B cell (primary cell): ENCODE measurements around the gene PIGB. TPM values are rescaled to one million over a fixed set of nuclear protein-coding genes. Genes with fewer than 3 reads are reported as not detected.

ENCODE experiments used
- ATAC-seq: fragments of 200-7000 bp; cut with Tn5 transposase; one replicate; pipeline ENCODE4 v1.10.0; 2021; ENCODE audit warnings: low read depth, mild to moderate bottlenecking, moderate number of reproducible peaks, moderate library complexity
- CTCF ChIA-PET: fragments of 350-600 bp; sonication (Branson Sonifier 250); formaldehyde crosslinking; loops from one replicate; lab custom pipeline; 2021; ENCODE audit warnings: antibody characterized with exemption, inconsistent platforms; lab: Charles Lee
- POLR2A ChIA-PET: fragments of 350-600 bp; sonication (Branson Sonifier 250); formaldehyde crosslinking; loops from one replicate; lab custom pipeline; 2021; ENCODE audit warnings: antibody characterized with exemption; lab: Charles Lee
- DNase-seq: peaks from one replicate; pipeline ENCODE4 v3.0.0; 2013
- H2AFZ ChIP-seq: 2 replicates; pipeline ENCODE4 v1.6.1; 2012; ENCODE audit warnings: mild to moderate bottlenecking, low read depth, low read length; ENCODE audit not compliant: insufficient read depth, poor library complexity, severe bottlenecking
- H3K27ac ChIP-seq, 2 donors: 1 replicate in 1 of 2; 2 replicates in 1 of 2; pipeline ENCODE4 v1.5.1; 2012 to 2013; ENCODE audit warnings: low read length in 2 of 2, mild to moderate bottlenecking in 2 of 2, moderate library complexity in 1 of 2
- H3K27me3 ChIP-seq, 4 experiments: fragments of 200-600 bp in 1 of 4; sonication (generic) in 1 of 4; replicated peaks in 1 of 4; 1 replicate in 2 of 4; 2 replicates in 2 of 4; pipeline versions ENCODE4 v1.6.1 to v1.7.0; 2013 to 2016; ENCODE audit warnings: low read length in 3 of 4, mild to moderate bottlenecking in 2 of 4, mixed read lengths in 1 of 4, moderate library complexity in 1 of 4; ENCODE audit not compliant: insufficient read depth in 4 of 4, control insufficient read depth in 3 of 4; ENCODE audit errors: control extremely low read depth in 1 of 4
- H3K36me3 ChIP-seq, 2 experiments: replicated peaks in 1 of 2; 1 replicate in 1 of 2; 2 replicates in 1 of 2; pipeline versions ENCODE4 v1.6.1 to v1.7.1; 2013; ENCODE audit warnings: low read length in 1 of 2; ENCODE audit not compliant: insufficient read depth in 2 of 2, control insufficient read depth in 1 of 2; ENCODE audit errors: control extremely low read depth in 1 of 2, extremely low read depth in 1 of 2
- H3K4me1 ChIP-seq, 2 donors: fragments of 200-600 bp in 1 of 2; sonication (generic) in 1 of 2; 1 replicate in 1 of 2; 2 replicates in 1 of 2; pipeline versions ENCODE4 v1.5.1 to v1.6.1; 2013 to 2017; ENCODE audit warnings: low read length in 2 of 2; ENCODE audit not compliant: control insufficient read depth in 2 of 2, insufficient read depth in 2 of 2
- H3K4me2 ChIP-seq: replicated peaks from 2 replicates; pipeline ENCODE3; 2012; ENCODE audit warnings: mild to moderate bottlenecking, low read depth, low read length; ENCODE audit not compliant: poor library complexity, severe bottlenecking
- H3K4me3 ChIP-seq, 5 experiments: fragments of 200-600 bp in 1 of 5; sonication (generic) in 1 of 5; 1 replicate in 3 of 5; 2 replicates in 2 of 5; pipeline versions ENCODE4 v1.5.1 to v1.7.0; 2011 to 2016; ENCODE audit warnings: low read length in 4 of 5, mild to moderate bottlenecking in 4 of 5, low read depth in 2 of 5, control low read depth in 1 of 5, moderate library complexity in 1 of 5; ENCODE audit not compliant: insufficient read depth in 1 of 5; ENCODE audit errors: control extremely low read depth in 1 of 5, extremely low read depth in 1 of 5
- H3K79me2 ChIP-seq: fragments of 200-600 bp; sonication (generic); one replicate; pipeline ENCODE4 v1.6.0; 2016; ENCODE audit warnings: low read length; ENCODE audit not compliant: control insufficient read depth, insufficient read depth
- H3K9ac ChIP-seq: fragments of 200-600 bp; sonication (generic); 2 replicates; pipeline ENCODE4 v1.6.1; 2017; ENCODE audit warnings: mild to moderate bottlenecking, low read length, moderate library complexity
- H3K9me3 ChIP-seq, 3 donors: one replicate each; pipeline versions ENCODE4 v1.6.1 to v1.7.1; 2013; ENCODE audit warnings: low read length in 2 of 3; ENCODE audit not compliant: control insufficient read depth in 2 of 3, insufficient read depth in 1 of 3; ENCODE audit errors: control extremely low read depth in 1 of 3
- H4K20me1 ChIP-seq: 2 replicates; pipeline ENCODE4 v1.6.0; 2012; ENCODE audit warnings: mild to moderate bottlenecking, low read length; ENCODE audit not compliant: insufficient read depth, control insufficient read depth, poor library complexity, severe bottlenecking
- H3K27ac Mint-ChIP-seq: one replicate; pipeline ENCODE4 v1.8.0; 2021; ENCODE audit warnings: mixed read lengths
- H3K27me3 Mint-ChIP-seq: one replicate; pipeline ENCODE4 v1.8.0; 2021; ENCODE audit warnings: mixed read lengths
- H3K4me1 Mint-ChIP-seq: one replicate; pipeline ENCODE4 v1.8.0; 2021; ENCODE audit warnings: mixed read lengths
- H3K4me3 Mint-ChIP-seq: one replicate; pipeline ENCODE4 v1.8.0; 2021; ENCODE audit warnings: mixed read lengths
- H3K9me3 Mint-ChIP-seq: one replicate; pipeline ENCODE4 v1.8.0; 2022; ENCODE audit warnings: mixed read lengths; ENCODE audit not compliant: insufficient read depth
- CTCF ChIP-seq: fragments of 200-600 bp; IDR thresholded peaks from one replicate; pipeline ENCODE4 v1.8.0; 2022; ENCODE audit warnings: antibody characterized with exemption, mild to moderate bottlenecking
- EZH2 ChIP-seq: IDR thresholded peaks from 2 replicates; pipeline ENCODE4 v1.6.1; 2012; ENCODE audit warnings: borderline replicate concordance, low read depth, mild to moderate bottlenecking, moderate library complexity, low read length; ENCODE audit not compliant: insufficient read depth, poor library complexity, severe bottlenecking
- WGBS: methylation state at CpG from one replicate; pipeline ENCODE4 v1.1.5; 2013; ENCODE audit warnings: missing lambda C conversion rate; ENCODE audit not compliant: insufficient coverage; 5-methylcytosine and 5-hydroxymethylcytosine counted together
- intact Hi-C: fragments of 100-400 bp; cut with micrococcal nuclease; formaldehyde crosslinking; loops from one replicate; pipeline ENCODE4 v1.10.0; 2022
- polyA plus RNA-seq: library from polyadenylated mRNA; depleted of rRNA; stranded (reverse); fragments of >200 nt; gene quantifications from 2 replicates; pipeline ENCODE4 v1.2.3, GENCODE V29; 2012
- total RNA-seq, 2 donors: library from RNA; stranded (reverse); fragments of 120-200 nt in 1 of 2; gene quantifications; 1 replicate in 1 of 2; 2 replicates in 1 of 2; pipeline versions ENCODE4 v1.2.3 to v1.2.4, GENCODE V29; 2013 to 2022

PIGB gene
- total and polyA plus RNA-seq, 2 donors (not counting 1 experiment from before 2014, with no cell fraction given) = 21.1 to 41.7 TPM

GRCh38 chr15:55401786-55402246, 82.8 kb downstream of the PIGB start:
- H3K79me2 ChIP-seq = peaks cover 72% of the 10 kb centered on the region
- TF ChIP-seq EZH2 = no peak
- no peak for TF ChIP-seq CTCF
- CTCF ChIA-PET = interaction anchor here (1.3 kb wide), 1 partner anchor 28 kb away, joined by 3 read pairs; no protein-coding TSS in a partner anchor
- Mint-ChIP-seq H3K4me3 (no peak overlapping the region), H3K4me1 (peaks cover 25% of the 10 kb centered on the region), H3K27me3 (no peaks in the 10 kb centered on the region), H3K27ac (no peak overlapping the region), H3K9me3 (no peaks in the 10 kb centered on the region)
- intact Hi-C loops = no loop called here
- no peak overlapping the region for H3K9ac ChIP-seq
- H3K4me2 ChIP-seq = no peak overlapping the region
- H3K4me3 ChIP-seq = no peak overlapping the region
- no peak for DNase-seq
- POLR2A ChIA-PET = interaction anchor here (0.5 kb wide), 1 partner anchor 16 kb away, joined by 3 read pairs; no protein-coding TSS in a partner anchor
- H3K4me1 ChIP-seq = peaks cover 8 to 16% of the 10 kb centered on the region in 2 donors
- no peaks in the 10 kb centered on the region for H4K20me1 ChIP-seq
- no peak overlapping the region for H2AFZ ChIP-seq
- H3K27me3 ChIP-seq = no peaks in the 10 kb centered on the region
- no peak overlapping the region for H3K27ac ChIP-seq
- peaks cover 0 to 1% of the 10 kb centered on the region in 2 experiments for H3K36me3 ChIP-seq
- no peaks in the 10 kb centered on the region for H3K9me3 ChIP-seq
- ATAC-seq = no peak
- no CpG with 5 or more reads among the region's 1 CpG for whole genome bisulfite sequencing

- H3K27me3 Mint-ChIP-seq = no peaks in the 10 kb centered on the region
- no peaks in the 10 kb centered on the region for H3K27me3 ChIP-seq
- DNase-seq (no peak), ATAC-seq (no peak)
- H3K4me3 ChIP-seq = peak overlapping the region in 1 of 5 experiments; percentile 15
- H3K4me3 Mint-ChIP-seq = no peak overlapping the region
- H3K4me1 ChIP-seq = peaks cover 15 to 21% of the 10 kb centered on the region in 2 donors
- intact Hi-C loops = no loop called here
- H3K4me1 Mint-ChIP-seq = peaks cover 31% of the 10 kb centered on the region
- H3K27ac Mint-ChIP-seq = peak overlapping the region; percentile 23
- peaks cover 0 to 1% of the 10 kb centered on the region in 2 experiments for H3K36me3 ChIP-seq
- H4K20me1 ChIP-seq = no peaks in the 10 kb centered on the region
- no peak overlapping the region for H3K4me2 ChIP-seq
- TF ChIP-seq EZH2 (no peak), CTCF (no peak)
- H3K9me3 Mint-ChIP-seq = no peaks in the 10 kb centered on the region
- ChIA-PET POLR2A (no interaction called here), CTCF (no interaction called here)
- H3K79me2 ChIP-seq = peaks cover 79% of the 10 kb centered on the region
- no peak overlapping the region for H2AFZ ChIP-seq
- H3K9me3 ChIP-seq = no peaks in the 10 kb centered on the region
- peak overlapping the region in 1 of 2 donors; percentile 1 for H3K27ac ChIP-seq
- no peak overlapping the region for H3K9ac ChIP-seq
Measured at GRCh38 chr15:55402707-55403106, 83.7 kb downstream of the PIGB start.
